Lower leg skin (tissue), 4 donors: ENCODE data around the gene SNX1. TPM values are rescaled to one million over a fixed set of nuclear protein-coding genes. Genes with fewer than 3 reads are reported as not detected.
"Not testable (repeated sequence)": the region's sequence is repeated elsewhere in the genome, so short reads cannot be mapped to it uniquely, and the experiment has no call there.

Source experiments
- DNase-seq, 2 donors: peaks; one replicate each; pipeline ENCODE4 v3.0.0-alpha.2; 2019; ENCODE audit warnings: low spot score in 2 of 2
- H3K4me3 ChIP-seq: fragments of 200-600 bp; sonication (generic); 2 replicates; pipeline ENCODE4 v1.5.1; 2017; ENCODE audit warnings: mild to moderate bottlenecking, low read depth; ENCODE audit not compliant: poor library complexity, severe bottlenecking
- CTCF ChIP-seq, 3 donors: fragments of 450-650 bp; IDR thresholded peaks; one replicate each; pipeline ENCODE4 v1.5.1; 2016; ENCODE audit warnings: antibody characterized with exemption in 3 of 3, mild to moderate bottlenecking in 3 of 3, moderate library complexity in 2 of 3
- POLR2A ChIP-seq, 2 donors: fragments of 450-650 bp; IDR thresholded peaks; one replicate each; pipeline ENCODE4 v1.6.1; 2016 to 2017; ENCODE audit warnings: antibody characterized with exemption in 2 of 2, mild to moderate bottlenecking in 1 of 2, moderate library complexity in 1 of 2
- WGBS, 2 donors: methylation state at CpG; one replicate each; pipeline ENCODE4 v1.1.5; 2018; 5-methylcytosine and 5-hydroxymethylcytosine counted together
- intact Hi-C: fragments of 100-400 bp; cut with DNase I; formaldehyde crosslinking; loops from one replicate; pipeline ENCODE4 v1.15.0; 2023; ENCODE audit warnings: low total_unique reads
- total RNA-seq, 4 donors: library from RNA; depleted of rRNA; stranded (reverse); fragments of >200 nt; gene quantifications; one replicate each; pipeline ENCODE4 v1.1.0, GENCODE V29; 2016

SNX1 gene
- total RNA-seq, 4 donors from 2014 or later = 51.3 to 94.9 (median 65.7) TPM

GRCh38 chr15:64051407-64052259, 44.1 kb upstream of the SNX1 start:
- WGBS, 2 donors = 97% methylated on average over 5 of the region's 6 CpGs
- H3K4me3 ChIP-seq = no peak overlapping the region
- TF ChIP-seq CTCF (IDR thresholded peaks at IDR 0.05) (no peak), POLR2A (IDR thresholded peaks at IDR 0.05) (no peak)
- intact Hi-C loops = no loop called here
- peak in 1 of 2 donors; percentile 54 for DNase-seq

GRCh38 chr15:64052925-64053491, 42.8 kb upstream of the SNX1 start:
- intact Hi-C loops = no loop called here
- TF ChIP-seq POLR2A (IDR thresholded peaks at IDR 0.05) (no peak), CTCF (IDR thresholded peaks at IDR 0.05) (no peak)
- H3K4me3 ChIP-seq = no peak overlapping the region
- DNase-seq = peak in 1 of 2 donors; percentile 50
- WGBS, 2 donors = 89 to 91% methylated on average over 5 of the region's 5 CpGs

- intact Hi-C loops, H3K4me3 ChIP-seq: not testable (repeated sequence)
- DNase-seq = peak in 1 of 2 donors; percentile 60
- 85 to 88% methylated on average over 12 of the region's 12 CpGs for WGBS, 2 donors
These were observed 42.1 kb upstream of the SNX1 start for GRCh38 chr15:64053674-64054073.

- TF ChIP-seq CTCF (IDR thresholded peaks at IDR 0.05) = no peak
- no peak for TF ChIP-seq POLR2A (IDR thresholded peaks at IDR 0.05)
- DNase-seq = no peak
- H3K4me3 ChIP-seq = no peak overlapping the region
- intact Hi-C loops = no loop called here
- 81 to 82% methylated on average over 5 of the region's 5 CpGs for WGBS, 2 donors
These were observed 37.5 kb upstream of the SNX1 start for GRCh38 chr15:64058279-64058678.

- 93 to 96% methylated on average over 2 of the region's 2 CpGs for WGBS, 2 donors
- H3K4me3 ChIP-seq, DNase-seq, intact Hi-C loops: not testable (repeated sequence)
These were observed 36.7 kb upstream of the SNX1 start for GRCh38 chr15:64059104-64059503.

GRCh38 chr15:64060716-64061115, 35.1 kb upstream of the SNX1 start:
- H3K4me3 ChIP-seq = no peak overlapping the region
- DNase-seq = no peak
- 65 to 93% methylated on average over 4 to 26 of the region's 29 CpGs for WGBS, 2 donors
- no peak for TF ChIP-seq CTCF (IDR thresholded peaks at IDR 0.05)
- no peak for TF ChIP-seq POLR2A (IDR thresholded peaks at IDR 0.05)
- intact Hi-C loops = no loop called here
